Dermis microvascular lymphatic vessel endothelial cell (primary cell): ENCODE measurements around the gene PRPF31. TPM values are rescaled to one million over a fixed set of nuclear protein-coding genes. Genes with fewer than 3 reads are reported as not detected.

Experiments
- DNase-seq, 2 donors: peaks; one replicate each; pipeline versions ENCODE4 v3.0.0 to v3.0.0-alpha.2; 2010; ENCODE audit warnings: low read depth in 2 of 2
- total RNA-seq: library from RNA; depleted of rRNA; stranded (reverse); fragments of >200 nt; gene quantifications from 2 replicates; pipeline ENCODE4 v1.2.1, GENCODE V29; 2014

The PRPF31 gene
- total RNA-seq, 1 donor from 2014 or later = 60.3 TPM

GRCh38 chr19:54138489-54139256 is 23.1 kb downstream of the PRPF31 start:
- no peak for DNase-seq

DNA sequence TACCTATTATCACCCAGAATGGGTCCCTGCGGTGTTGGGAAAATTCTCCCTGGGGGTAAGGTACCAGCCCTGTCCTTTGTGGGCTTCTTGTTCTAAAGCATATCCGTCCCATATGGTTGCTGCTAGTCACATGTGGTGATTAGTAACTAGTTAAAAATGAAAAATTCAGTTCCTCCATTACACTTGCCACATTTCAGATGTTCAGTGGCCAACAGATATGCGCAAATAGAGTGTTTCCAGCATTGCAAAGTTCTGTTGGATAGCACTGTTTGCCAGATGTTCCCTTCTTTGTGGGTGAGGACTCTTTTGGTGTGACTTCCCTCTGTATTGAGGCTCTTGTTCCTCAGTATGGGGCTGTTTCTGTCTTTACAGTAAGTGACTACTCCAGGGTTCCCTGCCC is 25.8 kb downstream of the PRPF31 start:
- no peak for DNase-seq

GRCh38 chr19:54142166-54142780 is 26.7 kb downstream of the PRPF31 start:
- no peak for DNase-seq

DNA sequence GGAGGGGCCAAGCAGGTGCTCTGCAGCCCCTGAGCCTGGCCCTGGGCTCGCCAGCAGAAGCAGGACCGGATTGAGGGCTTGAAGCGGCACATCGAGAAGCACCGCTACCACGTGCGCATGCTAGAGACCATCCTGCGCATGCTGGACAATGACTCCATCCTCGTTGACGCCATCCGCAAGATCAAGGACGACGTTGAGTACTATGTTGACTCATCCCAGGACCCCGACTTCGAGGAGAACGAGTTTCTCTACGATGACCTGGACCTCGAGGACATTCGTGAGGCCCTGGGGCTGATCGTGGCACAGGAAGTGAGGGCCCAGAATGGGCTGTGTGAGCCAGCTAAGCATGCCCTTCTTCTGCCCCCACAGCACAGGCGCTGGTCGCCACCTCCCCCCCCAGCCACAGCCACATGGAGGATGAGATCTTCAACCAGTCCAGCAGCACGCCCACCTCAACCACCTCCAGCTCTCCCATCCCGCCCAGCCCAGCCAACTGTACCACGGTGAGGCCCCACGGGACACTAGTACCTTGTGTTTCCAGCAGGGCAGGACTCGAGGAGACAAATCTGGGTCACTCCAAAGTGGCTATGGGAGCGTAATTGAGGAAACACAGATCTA is 30.1 kb downstream of the PRPF31 start:
- no peak for DNase-seq

- no peak for DNase-seq
Measured at GRCh38 chr19:54147676-54148075, 32.1 kb downstream of the PRPF31 start.

DNA sequence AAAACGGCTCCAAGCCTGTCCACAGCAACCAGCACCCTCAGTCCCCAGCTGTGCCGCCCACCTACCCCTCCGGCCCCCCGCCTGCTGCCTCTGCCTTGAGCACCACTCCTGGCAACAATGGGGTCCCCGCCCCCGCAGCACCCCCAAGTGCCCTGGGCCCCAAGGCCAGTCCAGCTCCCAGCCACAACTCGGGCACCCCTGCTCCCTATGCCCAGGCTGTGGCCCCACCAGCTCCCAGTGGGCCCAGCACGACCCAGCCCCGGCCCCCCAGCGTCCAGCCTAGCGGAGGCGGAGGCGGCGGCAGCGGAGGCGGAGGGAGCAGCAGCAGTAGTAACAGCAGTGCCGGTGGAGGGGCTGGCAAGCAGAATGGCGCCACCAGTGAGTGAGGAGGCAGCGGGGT is 32.6 kb downstream of the PRPF31 start:
- no peak for DNase-seq

- peak in 1 of 2 donors; percentile 76 for DNase-seq
Measured at GRCh38 chr19:54149021-54149812, 33.7 kb downstream of the PRPF31 start.

DNA sequence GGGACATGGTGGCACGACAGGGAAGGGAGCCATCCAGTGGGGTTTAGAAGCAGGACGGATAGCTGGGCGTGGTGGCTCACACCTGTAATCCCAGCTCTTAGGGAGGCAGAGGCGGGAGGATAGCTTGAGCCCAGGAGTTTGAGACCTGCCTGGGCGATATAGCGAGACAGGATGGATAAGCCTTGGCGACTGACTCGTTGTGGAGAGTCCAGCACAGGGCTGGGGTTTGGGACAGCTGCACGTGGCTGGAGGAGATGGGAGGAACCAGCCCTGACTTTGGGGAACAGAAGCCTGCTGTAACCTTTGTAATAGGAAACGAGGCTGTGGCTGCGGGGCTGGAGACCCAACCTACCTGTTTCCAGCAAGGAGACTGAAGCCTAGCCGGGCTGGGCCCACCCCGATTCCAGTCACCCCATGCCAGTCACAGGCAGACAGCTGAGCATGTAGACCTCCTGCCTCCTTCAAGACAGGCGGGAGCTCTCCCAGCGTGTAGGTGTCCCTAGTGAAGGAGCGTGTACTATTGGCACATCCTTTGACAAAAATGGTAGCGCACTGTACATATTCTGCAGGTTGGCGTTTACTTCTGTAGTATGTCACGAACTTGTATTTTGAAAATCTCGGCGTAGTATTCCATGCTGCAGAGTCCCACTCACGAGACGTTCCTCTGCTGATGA is 35.9 kb downstream of the PRPF31 start:
- DNase-seq = no peak

GRCh38 chr19:54152267-54152666 is 36.7 kb downstream of the PRPF31 start:
- DNase-seq = no peak

- DNase-seq = no peak
Measured at GRCh38 chr19:54152878-54153524, 37.4 kb downstream of the PRPF31 start.

- DNase-seq = no peak
Measured at GRCh38 chr19:54153731-54154326, 38.3 kb downstream of the PRPF31 start.

- no peak for DNase-seq
Measured at GRCh38 chr19:54154603-54155345, 39.2 kb downstream of the PRPF31 start.

DNA sequence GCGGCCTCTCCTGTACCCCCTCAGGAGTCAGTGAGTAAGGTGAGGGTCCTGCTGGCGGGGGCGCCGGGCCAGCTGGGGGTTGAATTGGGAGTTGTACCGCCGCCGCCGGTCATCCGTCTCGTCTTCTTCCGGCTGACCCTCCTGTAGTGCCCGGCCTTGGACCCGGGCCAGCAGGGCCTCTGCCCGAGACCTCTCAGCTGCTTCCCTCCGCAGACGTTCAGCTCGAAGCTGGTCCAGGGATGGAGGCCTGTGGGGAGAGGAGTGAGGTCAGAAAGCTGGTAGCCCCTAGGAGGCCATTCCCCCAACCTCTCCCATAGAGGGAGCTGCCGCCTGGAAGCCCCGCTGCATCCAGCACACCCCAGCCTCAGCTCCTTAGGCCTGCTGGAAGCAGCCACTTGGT is 40.1 kb downstream of the PRPF31 start:
- peak in 1 of 2 donors; percentile 33 for DNase-seq

DNA sequence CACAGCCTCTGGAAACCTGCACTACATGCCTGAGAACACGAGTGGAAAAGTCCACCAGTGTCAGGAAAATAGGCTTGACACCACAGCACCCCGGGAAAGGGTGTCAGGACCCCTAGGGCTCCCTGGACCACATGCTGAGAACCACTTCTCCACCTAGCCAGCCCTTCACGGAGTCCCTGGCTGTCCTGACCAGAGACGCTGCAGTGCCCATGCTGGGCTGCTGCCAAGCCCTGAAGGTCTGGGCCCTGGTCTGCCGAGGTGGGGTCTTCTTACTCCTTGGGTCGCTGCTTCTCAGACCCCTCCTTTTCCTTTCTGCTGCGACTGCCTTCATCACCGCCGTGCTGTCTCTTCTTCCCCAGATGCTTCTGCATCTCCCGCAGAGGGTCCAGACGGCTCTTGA is 40.9 kb downstream of the PRPF31 start:
- DNase-seq = no peak

DNA sequence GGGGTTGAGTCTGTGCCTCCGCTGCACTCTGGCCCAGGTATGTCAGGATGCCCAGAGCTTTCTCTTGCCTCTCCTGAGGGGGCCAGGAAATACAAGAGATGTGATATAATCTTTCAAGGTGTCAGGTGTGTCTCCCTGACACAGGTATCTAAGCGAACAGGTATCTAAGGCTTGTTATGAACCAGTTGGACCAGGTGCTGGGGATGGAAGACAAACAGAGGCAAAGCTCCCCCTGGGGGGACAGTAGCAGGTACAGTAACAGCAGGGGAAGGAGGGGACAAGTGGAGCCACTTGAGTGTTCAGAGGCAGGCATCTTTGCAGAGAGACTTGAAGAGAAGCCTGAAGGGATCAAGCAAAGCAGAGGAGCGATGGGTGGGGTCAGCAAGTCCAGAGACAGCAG is 41.4 kb downstream of the PRPF31 start:
- DNase-seq = no peak

DNA sequence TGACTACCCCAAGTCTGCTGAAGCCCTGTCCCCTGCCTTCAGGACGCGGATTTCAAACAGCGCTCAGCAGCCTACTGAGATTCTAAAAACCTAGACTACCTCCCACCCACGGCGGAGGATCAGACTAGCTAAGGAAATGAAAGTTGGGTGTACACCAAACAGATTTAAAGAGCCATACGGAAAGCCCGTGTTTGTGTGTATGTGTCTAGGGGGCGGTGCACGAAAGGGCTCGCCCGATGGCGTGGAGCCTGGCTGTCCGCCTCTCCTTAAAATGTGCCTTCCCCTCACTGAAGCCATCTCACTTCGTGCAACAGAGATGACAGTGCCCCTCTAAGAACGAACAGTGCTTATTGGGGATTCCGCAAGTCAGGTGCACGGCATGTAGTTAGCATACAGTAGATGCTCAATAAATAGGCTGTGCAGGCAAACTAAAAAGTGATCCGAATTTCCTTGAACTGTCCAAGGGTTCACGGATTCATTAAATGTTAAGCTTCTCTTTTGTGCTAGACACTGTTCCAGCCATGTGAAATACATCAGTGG is 43.3 kb downstream of the PRPF31 start:
- DNase-seq = peak in 1 of 2 donors; percentile 27

GRCh38 chr19:54159352-54160181 is 44.0 kb downstream of the PRPF31 start, which contains the start of gene LENG1:
LENG1 (minus strand) TSS chr19:54159721; CDS start chr19:54159695, 26 bp downstream.
- peak; percentile 100 for DNase-seq

GRCh38 chr19:54160182-54160811 is 44.7 kb downstream of the PRPF31 start:
- peak in 1 of 2 donors; percentile 27 for DNase-seq
